GM19395 (cell line): Measurements from ENCODE around the gene CD58.

Source experiments
- ATAC-seq: cut with Tn5 transposase; IDR thresholded peaks from one replicate; pipeline ENCODE4 v1.9.1; 2021; ENCODE audit warnings: mild to moderate bottlenecking, moderate library complexity; ENCODE audit not compliant: unreplicated experiment

The CD58 gene

DNA sequence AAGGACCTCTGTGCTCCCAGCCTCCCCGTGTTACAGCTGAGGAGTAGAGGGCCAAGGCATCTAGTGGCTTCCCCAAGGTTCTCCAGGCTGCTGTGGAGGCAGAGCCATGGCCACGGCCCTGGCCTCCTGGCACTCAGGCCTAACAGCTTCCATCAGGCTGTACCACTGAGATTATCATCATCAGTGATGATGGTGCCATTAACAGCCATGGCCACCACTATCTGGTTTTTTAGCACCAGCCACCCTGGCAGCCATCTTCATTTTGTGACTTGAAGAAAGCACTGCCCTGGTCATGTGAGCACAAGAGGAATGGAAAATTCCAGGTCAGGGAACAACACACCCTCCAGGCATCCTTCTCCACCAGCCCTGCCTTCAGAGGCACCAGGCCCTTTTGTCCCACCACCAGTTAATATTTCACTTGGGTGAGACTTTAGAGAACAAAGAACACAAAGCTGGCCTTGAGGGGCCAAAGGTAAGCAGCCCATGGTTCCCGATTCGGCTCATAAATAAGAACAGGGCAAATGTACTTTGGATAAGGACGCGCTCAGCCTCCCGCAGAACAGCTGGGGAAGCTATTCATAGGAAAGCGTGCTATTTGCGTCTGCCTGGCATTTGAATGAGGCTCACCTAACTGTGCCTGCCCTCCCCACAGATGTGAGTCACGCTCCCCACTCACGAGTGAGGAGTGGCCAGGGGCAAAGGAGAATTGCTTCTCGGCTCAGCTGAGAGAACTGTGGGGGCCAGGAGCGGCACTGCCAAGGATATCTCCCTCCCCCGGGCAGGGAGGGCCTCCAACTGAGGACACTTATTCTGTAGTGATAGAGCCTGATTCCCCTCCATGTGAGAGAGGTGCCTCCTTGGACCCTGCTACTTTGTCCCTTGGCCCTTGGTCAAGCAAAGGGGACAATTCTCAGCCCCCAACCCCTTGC lies 95.6 kb downstream of the CD58 start:
- ATAC-seq: no peak

DNA sequence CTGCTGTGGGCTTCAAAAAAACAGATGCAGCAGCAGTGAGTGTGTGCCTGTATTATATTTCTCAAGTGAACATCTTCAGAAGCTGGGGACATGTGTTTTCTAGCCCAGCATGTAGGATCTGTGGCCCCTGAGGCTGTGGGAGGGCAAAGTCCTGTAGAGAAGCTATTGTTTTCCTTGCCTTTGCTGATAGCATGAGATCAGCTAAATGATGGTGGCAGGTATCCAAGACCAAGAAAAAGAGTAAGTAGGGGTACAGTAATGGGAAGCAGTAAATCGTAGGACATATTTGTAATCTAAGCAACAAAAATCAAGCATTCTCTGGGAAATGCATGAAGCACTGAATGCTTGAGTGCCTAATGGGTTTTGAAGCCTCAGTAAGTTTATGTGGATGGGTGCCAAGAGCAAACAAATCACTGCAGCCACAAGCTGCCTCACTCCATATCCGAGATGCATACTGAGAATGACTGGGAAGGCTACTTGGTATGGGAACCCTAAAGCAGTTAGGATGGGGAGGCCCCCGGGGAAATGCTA lies 98.3 kb downstream of the CD58 start:
- no peak for ATAC-seq

DNA sequence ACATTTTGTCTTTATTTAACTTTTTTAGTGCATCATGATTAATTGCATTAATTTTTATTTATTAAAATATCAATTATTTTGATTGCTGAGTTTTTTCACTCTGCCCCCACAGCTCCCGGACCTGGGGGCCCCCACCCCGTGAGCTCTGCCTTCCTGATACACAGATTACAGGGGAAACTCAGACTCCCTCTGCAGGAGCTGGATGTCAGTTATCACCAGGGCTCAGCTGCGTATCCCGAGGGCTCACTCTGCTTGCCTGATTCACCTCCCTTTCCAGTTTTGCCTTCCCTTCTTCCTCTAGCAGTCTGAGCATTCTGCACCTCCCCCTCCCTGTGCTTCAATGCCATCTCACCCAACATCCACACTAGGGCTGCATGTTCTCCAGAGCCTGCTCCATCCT lies 99.6 kb downstream of the CD58 start:
- no peak for ATAC-seq

DNA sequence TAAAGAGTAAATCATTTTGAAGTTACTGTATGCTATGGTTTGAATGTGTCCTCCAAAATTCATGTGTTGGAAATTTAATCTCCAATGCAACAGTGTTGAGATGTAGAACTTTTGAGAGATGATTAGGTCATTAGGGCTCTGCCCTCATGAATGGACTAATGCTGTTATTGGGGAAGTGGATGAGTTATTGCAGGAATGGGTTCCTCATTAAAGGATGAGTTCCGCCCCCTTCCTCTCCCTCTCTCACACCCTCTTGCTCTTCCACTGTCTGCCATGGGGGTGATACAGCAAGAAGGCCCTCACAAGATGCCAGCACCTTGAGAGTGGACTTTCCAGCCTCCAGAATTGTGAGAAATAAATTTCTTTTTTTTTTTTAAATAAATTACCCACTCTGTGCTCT lies 100.2 kb downstream of the CD58 start:
- no peak for ATAC-seq

DNA sequence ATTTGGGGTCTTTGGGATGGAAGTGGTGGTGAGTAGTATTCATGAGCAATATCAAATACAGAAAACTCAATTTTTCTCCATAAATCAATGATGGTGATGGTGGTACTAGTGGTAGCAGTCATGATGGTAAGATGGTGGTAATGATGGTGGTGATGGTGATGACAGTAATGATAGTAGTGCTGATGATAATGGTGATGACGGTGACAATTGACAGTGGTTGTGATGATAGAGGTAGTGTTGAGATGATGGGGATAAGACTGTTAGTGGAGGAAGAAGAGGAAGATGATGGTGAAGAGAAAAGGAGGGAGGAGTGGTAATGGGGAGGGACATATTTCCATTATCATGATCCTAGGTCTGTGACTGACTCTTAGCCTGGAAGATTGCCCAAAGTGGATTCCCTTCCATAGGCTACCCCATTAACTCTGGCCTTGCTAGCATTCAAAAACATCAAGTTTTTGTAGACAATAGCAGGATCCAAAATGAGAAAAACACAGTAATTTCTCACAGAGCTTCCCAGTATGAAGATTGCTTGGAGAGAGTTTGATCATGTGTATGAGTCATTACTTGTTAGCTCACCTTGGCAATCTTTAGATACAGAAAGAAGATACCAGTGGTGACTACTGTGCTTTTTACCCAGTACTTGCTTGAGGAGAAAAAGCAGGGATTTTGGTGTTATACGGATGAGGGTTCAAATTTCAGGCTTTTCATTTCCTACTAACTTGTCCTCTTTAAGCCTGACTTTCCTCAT lies 103.8 kb downstream of the CD58 start:
- no peak for ATAC-seq

DNA sequence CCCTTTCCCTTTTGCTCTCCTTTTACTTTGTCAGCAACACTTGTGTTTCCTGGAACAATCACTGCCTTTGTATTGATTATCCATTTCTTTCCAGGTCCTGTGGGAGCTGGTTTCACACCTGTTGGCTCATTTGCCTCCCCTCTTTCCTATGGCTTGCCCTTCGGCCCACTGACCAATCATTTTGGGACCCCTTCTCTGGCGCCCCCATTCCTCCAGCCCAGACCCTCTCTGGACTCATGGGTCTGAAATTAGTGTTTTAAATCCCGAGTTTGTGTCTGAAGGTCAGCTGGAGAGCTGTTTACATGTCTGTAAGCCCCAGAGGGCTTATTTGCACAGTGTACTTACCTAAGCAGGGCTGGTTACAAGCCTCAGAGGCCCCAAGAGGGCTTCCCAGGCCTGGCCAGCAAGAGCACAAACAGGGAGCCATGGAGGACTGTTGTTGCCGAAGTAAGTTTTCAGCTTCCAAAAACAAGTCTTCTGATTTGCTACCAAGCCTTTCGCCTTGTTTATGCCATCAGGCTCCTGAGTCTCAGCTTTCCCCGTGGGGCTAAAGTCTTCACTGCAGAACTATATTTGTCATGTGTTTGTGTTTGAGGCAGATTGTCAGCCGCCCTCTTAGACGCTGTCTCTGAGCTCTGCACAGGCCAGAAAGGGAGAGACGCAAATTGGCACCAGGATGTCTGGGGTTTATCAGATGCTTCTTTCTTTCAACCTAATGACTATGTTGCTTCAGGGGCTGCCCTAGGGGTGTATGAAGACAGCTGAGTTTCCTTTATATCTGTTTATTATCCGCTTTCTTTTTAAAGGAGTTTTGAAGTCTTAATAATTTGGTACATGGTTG lies 104.8 kb downstream of the CD58 start:
- no peak for ATAC-seq

DNA sequence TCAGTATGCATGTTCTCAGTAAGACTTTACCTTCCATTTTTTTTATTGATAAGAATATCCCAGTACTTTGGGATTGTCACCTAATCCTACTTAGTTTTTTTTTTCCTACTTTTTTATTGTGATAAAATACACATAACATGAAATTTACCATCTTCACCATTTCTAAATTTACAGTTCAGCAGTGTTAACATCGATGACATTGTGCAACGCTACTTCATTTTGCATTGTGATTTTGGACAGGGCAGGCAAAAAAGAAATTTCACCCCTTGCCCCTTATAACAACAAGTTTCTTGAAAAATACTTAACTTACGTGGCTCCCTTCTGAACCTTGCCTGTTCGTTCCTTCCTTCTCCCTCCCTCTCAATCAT lies 105.4 kb downstream of the CD58 start:
- no peak for ATAC-seq
